ENCODE data around the gene LRMDA.
A peak's percentile ranks its signal among the peaks of the same experiment; 100 is the strongest.

The LRMDA gene

DNA sequence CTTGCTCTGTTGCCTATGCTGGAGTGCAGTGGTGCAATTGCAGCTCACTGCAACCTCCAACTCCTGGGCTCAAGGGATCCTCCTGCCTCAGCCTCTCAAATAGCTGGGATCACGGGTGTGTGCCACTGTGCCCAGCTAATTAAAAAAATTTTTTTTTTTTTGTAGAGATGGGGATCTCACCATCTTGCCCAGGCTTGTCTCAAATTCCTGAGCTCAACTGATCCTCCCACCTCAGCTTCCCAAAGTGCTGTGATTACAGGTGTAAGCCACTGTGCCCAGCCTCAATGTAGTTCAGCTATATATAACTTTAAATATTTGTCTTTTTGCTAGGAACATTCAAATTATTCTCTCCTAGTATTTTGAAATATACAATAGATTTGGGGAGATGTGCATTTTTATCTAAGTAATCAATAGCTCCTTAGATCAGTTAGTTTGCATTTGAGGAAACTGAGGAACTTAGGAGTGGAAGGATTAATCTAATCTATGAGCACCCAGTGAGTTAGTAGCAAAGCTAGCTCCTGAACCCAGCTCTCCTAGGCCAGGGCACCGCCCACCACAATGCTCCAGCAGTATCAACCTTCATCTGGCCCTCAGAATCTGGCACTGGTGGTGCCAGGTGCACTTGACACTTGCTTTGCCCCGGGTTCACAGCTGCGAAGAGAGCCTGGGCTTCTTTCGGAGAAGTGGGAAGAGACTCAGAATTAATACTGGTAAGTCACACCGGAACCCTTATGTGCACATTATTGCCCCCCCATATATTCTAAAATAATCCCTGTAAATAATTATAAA, 5.9 kb upstream of the LRMDA start:
- DNase-seq = no peak

DNA sequence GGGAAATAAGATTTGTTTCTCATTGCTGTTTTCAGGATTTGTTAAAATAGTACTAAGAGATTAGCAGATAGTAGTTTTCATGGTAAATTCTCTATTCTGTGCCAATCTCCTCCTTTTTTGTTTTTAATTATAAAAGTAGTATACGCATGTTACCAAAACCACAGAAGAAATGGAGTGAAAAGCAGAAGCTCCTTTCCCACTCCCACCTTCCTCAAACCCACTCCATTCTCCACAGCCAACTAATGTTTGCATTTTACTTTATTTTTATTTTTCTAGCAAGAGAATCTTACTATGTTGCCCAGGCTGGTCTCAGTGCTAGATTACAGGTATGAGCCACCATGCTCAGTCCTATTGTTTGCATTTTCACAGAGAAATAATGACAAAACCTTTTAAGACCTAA, 4.5 kb upstream of the LRMDA start:
- DNase-seq = no peak

DNA sequence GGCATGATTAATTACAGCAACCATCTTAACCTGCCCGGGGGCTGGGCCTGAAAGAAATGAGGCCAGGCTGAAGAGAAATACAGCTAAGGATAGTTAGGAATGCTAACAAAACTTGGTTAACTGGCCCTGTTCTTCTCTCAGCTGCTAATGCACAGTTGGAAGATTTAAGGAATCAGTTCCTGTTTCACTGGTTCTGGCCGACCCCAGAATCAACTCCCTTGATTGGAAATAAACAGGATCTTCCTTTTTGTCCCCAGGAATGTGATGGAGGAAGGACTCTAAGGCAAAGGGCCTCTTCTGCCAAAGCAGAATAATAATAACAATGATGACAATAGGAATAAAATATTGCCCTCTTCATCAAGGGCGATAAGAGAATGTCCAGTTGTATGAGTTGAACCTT, 3.5 kb upstream of the LRMDA start:
- no peak for DNase-seq

DNA sequence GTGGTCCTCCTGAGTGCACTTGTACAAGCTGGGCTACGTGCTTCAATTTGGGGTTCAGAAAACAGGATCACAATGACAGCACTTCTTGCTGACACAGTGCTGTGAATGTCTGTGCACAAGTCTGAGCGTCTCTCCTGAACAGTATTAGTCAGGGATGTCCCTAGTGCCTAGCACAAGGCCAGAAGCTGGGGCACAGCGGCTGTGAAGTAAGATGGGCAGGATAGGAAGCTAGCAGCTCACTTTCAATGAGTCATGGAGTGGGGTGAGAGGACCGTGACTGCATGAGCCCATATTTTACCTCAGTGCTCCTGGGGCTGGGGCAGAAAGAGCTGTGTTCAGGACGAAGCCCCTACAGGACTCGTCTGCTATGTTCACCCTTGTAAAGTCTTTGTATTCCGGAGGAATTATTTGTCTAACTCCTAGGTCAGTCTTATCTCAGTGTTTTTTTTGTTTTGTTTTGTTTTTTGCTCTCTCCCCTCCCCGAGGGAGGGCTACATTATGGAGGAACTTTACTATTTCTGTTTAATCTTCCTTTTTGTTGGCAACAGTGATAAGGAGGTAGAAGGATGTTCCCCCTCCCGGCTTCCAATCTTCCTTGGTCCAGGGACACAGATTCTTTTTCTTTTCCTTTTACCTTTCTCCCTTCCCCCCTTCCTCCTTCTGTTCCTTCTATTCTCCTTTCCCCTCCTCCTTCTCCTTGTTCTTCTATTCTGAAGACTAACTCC, 2.8 kb upstream of the LRMDA start:
- DNase-seq = no peak

DNA sequence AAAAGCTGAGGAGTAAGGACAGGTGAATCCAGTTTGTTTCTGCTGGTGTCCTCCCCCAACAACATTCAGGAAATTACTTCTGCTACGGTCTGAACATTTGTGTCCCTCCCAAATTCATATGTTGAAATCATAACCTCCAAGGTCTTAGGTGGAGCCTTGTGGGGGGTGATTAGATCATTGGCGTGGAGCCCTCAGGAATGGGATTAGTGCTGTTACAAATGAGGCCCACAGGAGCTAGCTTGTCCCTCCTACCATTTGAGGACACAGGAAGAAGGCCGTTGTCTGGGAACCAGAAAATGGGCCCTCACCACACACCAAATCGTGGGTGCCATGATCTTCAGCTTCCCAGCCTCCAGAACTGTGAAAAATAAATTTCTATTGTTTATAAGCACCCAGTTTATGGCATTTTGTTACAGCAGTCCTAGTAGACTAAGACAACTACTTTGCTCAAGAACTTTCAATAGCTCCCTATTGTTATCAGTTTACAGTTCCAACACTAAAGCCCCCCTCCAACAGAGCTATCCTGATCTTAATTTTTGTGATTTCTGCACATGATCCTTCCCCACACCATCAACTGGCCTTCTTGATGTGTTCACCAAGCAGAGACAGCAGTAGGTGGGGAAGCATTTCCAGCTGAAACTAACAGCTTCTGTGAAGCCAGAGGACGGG, 2.1 kb upstream of the LRMDA start:
- DNase-seq = no peak

DNA sequence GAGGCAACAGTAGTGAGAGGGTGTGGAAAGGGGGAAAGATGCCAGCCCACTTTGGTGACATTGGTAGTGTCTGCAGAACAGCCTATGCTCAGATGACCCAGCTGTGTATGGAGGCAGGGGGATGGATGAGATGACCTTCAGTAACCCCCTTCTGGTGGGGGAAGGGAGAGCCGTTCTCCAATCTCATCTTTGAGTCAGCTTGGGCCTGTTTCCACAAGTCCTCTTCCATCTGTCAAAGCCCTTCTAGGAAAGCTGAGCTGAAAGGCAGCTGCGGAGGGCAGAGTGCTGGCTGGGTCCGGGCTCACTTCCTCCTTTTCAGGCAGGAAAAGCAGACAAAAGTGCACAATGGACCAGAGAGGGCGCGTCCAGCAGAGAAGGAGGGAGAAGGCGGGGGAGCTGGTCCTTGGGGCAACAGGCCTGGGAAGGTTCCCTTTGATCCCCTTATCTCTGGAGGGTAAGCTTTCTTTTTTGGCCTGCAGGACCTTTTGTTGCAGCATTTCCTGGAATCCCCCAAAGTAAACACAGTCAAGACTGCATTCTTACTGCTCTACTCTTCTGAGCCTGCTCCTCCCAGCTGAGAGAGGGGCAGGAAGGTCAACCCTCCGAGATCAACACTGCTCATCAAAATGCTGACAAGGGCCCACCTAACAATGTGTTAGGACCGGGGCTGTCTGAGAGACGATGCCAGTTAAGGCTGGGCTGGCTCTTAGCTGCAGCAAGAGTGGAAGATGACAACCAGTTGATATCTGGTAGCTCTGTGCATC, 1.2 kb upstream of the LRMDA start:
- peak; percentile 5 for DNase-seq

DNA sequence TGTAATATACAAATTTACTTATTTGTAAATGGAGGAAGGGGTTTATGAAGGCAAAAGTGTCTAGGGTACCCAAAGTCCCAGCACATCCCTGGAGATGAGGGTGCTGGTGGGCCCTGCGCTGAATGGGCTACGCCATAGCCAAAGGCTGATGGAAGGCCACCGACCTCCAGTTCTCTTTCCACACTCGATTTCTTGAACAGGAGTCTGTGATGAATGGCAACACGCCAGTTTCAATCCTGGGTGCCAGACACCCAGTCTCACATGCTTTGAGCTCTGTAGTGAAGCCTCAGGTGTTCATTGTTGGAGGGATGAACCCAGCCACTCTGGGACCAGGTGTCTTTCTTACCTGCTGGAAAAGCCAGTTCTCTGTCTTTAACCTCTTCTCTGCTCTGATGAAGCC, 752 bp downstream of the LRMDA start:
- peak; percentile 5 for DNase-seq

DNA sequence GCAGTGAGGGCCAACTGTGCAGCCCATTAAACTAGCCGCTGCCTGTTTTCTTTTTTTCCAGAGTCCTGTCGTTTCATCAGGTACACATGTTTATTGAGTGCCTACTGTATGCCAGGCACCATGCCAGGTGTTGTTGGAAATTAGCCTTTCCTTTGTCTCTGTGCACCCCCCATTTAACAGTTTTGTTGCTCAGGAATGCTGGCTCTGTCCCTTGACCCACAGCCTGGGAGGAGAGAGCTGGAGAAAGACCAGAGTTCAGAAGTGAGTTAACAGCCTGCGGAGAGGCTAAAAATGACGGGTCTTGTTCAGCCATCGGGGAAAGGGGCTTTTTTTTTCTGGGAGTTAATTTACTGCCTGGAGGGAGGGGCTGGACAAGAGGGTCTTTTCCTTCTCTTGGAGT, 1.3 kb downstream of the LRMDA start:
- DNase-seq = no peak

DNA sequence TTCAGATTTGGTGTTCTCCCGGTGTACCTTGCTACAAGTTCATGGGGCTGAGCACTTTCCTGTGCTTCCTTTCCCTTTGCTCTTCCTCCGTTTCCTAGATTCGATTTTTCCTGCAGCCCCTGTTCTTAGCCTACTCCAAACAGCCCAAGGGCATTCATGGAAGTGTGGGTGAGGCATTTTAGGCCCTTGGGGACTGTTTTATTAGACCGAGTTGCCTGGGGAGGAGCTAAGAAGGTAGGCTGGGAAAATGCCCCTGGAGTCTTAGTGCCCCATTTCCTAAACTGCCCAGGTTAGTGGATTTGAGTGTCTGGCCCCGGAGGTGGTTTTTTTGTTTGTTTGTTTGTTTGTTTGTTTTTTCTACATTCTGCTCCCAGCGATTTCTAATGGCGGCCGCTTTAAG, 1.8 kb downstream of the LRMDA start:
- no peak for DNase-seq

DNA sequence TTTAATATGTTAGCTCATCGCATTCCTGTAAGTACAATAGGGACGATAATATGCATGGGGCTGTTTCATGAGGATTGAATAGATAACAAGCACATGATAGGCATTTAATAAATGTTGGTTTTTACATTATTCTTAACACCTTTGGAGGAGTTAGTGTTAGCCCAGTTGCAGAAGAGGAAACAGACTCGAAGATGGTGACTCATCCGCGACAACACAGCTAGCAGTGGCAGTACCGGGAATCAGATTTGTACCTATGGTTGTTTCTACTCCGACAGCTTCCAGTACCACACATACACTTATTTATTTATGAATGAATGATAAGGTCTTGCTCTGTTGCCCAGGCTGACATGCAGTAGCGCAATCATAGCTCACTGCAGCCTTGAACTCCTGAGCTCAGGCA, 2.9 kb downstream of the LRMDA start:
- DNase-seq = no peak

DNA sequence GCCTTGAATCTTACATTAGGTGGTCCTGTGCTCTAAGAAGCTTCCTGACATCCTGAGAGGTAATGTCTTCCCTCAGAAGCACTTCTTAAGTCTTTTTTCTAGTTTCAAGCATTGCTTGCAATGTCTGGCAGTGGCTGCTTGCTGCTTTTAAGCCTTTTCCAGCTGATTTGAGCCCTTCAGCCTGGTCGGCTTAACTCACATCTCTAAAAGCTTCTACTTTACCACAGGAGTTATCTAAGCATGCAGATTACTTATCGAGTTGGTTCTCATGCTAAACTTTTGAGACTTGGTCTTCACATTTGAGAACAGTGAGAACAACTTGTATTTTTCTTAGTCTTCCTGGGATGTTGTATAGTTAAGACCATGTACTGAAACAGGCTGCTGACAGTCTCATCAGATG, 3.9 kb downstream of the LRMDA start:
- DNase-seq = no peak

DNA sequence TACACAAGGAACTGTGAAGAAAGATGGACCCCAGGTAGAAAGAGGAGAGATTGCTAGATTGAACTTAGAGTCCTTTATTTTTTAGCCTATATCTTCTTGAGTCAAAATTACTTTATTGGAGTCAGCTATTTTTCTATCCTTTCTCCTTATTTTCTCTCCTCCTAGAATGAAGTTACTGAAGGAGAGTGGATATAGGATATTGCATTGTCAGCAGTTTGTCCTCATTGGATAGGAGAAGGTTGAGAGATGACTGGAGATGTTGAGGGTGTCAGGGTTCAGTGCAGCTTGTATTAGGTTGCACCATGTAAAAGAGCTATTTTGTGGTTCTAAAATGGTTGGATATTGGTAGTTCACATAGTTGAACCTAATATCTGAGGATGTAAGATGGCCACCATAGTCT, 5.5 kb downstream of the LRMDA start:
- no peak for DNase-seq

DNA sequence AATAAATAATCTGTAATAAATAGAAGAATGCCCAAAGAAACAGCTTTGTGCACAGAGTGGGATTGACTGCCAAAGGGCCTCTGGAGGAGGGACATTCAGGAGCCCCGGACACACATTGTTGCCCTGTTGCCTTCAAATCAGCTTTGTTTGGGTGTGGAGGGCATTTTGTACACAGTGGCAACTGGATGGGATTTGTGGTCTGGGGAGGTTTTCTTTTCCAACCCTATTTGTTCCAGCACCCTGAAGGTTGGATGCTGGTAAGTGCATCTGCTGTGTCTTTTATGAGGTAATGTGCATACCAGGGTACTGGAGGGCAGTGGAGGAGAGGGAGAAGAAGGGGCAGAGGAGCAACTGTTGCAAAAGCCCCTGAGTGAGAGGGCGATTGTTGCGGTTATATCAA, 6.3 kb downstream of the LRMDA start:
- no peak for DNase-seq

DNA sequence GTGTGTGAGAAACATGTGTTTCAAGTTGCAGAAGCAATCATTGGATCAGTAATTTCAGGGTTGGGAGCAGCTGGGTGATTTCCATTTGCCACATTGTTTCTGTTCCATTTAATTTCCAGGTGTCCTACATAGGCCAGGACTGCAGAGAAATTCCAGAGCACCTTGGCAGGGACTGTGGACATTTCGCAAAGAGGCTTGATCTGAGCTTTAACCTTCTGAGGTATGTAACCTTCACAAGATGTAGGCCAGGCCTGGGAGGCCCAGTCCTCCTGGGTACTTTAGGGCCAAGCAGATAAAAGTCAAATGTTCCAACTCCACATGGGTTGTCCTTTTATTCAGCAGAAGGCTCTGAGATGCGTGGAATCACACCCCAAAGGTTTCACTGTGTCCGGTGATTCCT, 6.9 kb downstream of the LRMDA start:
- DNase-seq = no peak

DNA sequence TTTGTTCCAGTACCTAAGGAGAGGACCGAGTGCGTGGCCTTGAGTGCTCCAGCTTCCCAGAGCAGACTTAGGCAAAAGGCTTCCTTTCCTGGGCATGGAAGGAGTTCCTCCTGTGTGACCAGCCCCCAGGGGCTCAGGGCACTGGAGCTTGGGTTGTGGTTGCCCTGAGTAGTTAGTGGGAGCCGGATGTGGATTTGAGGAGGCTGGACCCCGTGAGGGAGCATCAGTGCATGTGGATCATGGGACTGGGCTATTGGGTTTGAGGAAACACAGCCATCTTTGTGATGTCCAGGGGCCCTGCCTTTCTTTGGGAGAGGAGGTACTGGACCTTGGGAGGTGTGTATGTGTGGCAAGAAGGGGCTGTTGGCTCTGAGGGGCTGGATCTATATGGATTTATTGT, 8.4 kb downstream of the LRMDA start:
- no peak for DNase-seq

DNA sequence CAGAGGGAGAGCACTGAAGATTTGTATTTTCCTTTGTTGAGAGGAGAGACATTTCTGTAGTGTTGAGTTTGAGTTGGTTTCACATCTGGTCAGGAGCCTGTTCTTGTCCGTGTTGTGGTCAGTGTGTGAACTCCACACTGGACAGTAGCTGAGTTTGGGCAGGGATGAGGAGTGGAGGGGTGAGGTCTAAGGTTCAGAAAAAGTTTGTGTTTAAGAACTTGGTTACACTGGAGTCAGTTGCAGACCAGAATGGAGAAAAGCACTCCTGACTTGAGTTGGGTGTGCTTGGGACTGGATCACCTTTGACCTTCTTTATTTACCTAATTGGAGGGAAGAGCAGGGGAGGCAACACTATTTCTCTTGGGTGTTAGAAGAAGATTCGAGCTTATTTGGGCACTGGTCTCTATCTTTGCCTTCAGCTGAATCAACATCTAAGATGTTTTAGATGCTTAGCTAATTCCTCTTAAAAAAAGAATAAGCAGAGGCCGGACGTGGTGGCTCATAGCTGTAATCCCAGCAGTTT, 8.9 kb downstream of the LRMDA start:
- no peak for DNase-seq

DNA sequence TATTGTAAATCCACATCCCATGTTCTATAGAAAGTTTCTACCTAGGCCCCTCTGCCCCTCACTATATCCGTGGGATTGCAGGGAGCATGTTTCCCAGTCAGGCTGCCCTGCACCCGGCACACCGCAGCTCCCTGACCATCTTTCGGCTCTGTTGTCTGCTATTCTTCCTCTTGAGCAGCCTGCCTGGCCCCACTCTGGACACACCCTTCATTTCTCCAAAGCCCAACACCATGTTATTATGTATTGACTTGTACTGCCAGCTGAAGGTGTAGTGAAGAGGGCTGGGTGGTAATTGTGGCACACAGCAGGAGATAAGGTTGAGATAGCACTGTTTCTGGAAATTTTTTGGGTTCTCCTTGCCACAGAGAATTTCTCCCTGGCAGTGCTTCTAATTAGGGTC, 9.8 kb downstream of the LRMDA start:
- DNase-seq = no peak

DNA sequence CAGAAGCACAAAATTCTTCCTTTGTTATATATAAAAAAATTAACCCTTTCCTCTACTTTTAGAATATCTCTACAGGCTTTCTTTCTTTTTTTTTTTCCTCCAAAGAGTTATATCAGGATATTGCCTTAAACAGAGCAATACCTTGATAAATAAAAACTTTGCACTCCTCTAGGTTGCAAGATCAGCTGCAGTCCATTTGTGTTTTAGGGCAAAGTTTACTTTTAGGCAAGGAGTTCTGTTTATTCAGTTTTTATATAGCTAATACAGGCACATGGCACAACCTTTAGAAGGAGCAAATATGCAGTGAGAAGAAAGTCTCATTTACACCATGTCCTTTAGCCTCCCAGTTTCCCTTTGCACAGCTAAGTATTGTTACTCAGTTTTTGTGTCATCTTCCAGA, 10.3 kb downstream of the LRMDA start:
- no peak for DNase-seq

DNA sequence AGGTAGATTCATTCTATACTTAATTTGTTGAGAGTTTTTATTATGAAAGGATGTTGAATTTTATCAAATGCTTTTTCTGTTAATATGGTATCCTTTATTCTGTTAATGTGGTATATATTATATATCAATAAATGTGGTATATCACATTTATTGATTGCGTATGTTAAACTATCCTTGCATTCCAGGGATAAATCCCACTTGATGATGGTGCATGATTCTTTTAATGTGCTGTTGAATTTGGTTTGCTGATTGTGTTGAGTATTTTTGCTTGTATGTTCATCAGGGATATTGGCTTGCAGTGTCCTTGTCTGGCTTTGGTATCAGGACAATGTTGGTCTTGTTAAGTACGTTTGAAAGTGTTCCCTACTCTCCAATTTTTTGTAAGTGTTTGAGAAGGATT, 11.9 kb downstream of the LRMDA start:
- no peak for DNase-seq

DNA sequence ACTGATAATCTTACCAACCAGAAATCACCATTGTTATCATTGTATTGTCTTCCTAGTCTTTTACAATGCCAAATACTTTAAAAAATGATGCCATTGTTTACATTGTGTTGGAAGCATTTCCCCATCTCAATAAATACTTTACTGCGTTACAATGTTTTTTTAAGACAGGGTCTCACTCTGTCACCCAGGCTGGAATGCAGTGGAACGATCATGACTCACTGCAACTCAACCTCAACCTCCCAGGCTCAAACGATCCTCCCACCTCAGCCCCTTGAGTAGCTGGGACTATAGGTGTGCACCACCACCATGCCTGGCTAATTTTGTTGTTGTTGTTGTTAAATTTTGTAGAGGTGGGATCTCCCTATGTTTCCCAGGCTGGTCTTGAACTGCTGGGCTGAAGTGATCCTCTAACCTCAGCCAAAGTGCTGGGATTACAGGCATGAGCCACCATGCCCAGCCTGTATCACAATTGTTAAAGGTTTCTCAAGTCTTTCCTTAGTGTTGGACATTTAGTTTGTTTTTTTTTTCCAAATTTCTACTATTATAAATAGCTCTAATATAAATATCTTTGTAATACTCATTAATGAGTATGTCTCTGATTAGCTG, 13.5 kb downstream of the LRMDA start:
- no peak for DNase-seq

DNA sequence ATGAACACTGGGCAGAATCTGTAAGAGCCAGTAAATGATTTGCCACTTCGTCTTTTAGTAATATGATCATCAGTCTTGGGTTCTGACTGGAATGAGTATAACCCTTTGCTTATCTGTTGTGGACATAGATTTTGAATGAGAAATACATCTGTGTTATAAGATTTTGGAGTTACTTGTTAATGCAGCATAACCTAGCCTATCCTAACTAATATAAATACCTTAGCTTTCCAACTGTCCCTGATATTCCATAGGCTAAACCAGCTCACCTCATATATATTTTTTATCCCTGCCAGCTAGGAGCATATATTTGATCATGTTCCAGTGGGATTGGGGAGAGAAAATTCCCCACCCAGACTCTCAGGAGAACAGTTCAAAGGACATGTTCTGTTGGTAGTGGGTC, 15.1 kb downstream of the LRMDA start:
- DNase-seq = no peak

DNA sequence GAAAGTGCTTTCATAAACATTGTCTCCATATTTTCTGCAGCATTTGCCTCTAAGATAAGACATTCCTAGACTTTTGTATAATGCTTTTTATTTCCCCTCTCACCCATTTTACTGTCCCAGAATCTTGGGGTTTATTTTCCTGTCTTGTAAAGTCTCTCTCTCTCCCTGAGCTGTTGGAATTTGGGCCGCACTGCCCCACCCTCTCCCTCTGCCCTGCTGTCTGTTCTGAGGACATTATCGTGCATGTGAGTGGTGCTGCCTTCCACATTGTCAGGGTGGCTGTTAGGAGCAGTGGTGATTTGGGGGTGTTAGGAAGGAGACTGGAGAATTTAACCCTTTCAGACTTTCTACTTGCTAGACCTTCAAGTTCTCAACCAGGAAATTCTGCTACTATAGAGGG, 16.7 kb downstream of the LRMDA start:
- DNase-seq = no peak
